Endothelial cell of umbilical vein (primary cell): Measurements from ENCODE around the gene CACNB4. TPM values are rescaled to one million over a fixed set of nuclear protein-coding genes. Genes with fewer than 3 reads are reported as not detected.

Experiments
- BruUV-seq: library from RNA; stranded (reverse); fragments of 400-500 nt; replicated peaks from 2 replicates; lab custom pipeline; 2021; lab: Mats Ljungman, UMichigan
- CTCF ChIA-PET: fragments of 300-600, 350-600 bp; sonication (Branson Sonifier 250); formaldehyde crosslinking; loops from one replicate; lab custom pipeline; 2021; ENCODE audit warnings: antibody characterized with exemption, inconsistent platforms; lab: Charles Lee
- POLR2A ChIA-PET: fragments of 300-600, 350-600 bp; sonication (Branson Sonifier 250); formaldehyde crosslinking; loops from one replicate; lab custom pipeline; 2021; ENCODE audit warnings: antibody characterized with exemption, inconsistent platforms; lab: Charles Lee
- DNase-seq: peaks from one replicate; pipeline ENCODE4 v3.0.0-alpha.2; 2011; ENCODE audit warnings: low read depth, low spot score
- FAIRE-seq: peaks from 2 replicates; lab custom pipeline; 2011; peaks lifted over from hg19 to GRCh38; lab: Jason Lieb, UNC
- H2AFZ ChIP-seq: 2 replicates; pipeline ENCODE4 v1.6.0; 2012; ENCODE audit warnings: low read depth, low read length, control low read depth, inconsistent platforms
- H3K27ac ChIP-seq: 2 replicates; pipeline ENCODE4 v1.5.1; 2011; ENCODE audit warnings: low read depth, mild to moderate bottlenecking, control low read depth, low read length, moderate library complexity; ENCODE audit not compliant: insufficient read depth
- H3K27me3 ChIP-seq, 2 experiments: 2 replicates each; pipeline versions ENCODE4 v1.6.0 to v1.6.1; 2011; ENCODE audit warnings: low read length in 2 of 2, mixed read lengths in 1 of 2; ENCODE audit not compliant: control insufficient read depth in 2 of 2, insufficient read depth in 2 of 2
- H3K36me3 ChIP-seq, 2 experiments: 2 replicates in 1 of 2; 3 replicates in 1 of 2; pipeline ENCODE4 v1.5.1; 2011; ENCODE audit warnings: low read length in 2 of 2, mild to moderate bottlenecking in 1 of 2, moderate library complexity in 1 of 2; ENCODE audit not compliant: control insufficient read depth in 2 of 2, insufficient read depth in 2 of 2; ENCODE audit errors: extremely low read depth in 1 of 2
- H3K4me1 ChIP-seq: 3 replicates; pipeline ENCODE4 v1.5.1; 2011; ENCODE audit warnings: mild to moderate bottlenecking, low read length; ENCODE audit not compliant: control insufficient read depth, insufficient read depth; ENCODE audit errors: extremely low read depth
- H3K4me2 ChIP-seq: 2 replicates; pipeline ENCODE4 v1.6.1; 2011; ENCODE audit warnings: low read length, control low read depth, mixed read lengths; ENCODE audit not compliant: insufficient read depth
- H3K4me3 ChIP-seq, 3 experiments: fragments of 200-600 bp in 1 of 3; sonication (generic), shearing (Covaris generic) in 1 of 3; replicated peaks in 1 of 3; 2 replicates each; pipeline ENCODE4 v1.5.1; 2011 to 2016; ENCODE audit warnings: control low read depth in 3 of 3, low read length in 3 of 3, mild to moderate bottlenecking in 2 of 3, inconsistent platforms in 1 of 3, low read depth in 1 of 3, moderate library complexity in 1 of 3; ENCODE audit not compliant: insufficient read depth in 1 of 3
- H3K79me2 ChIP-seq: 2 replicates; pipeline ENCODE4 v1.6.0; 2012; ENCODE audit warnings: low read length, inconsistent platforms; ENCODE audit not compliant: control insufficient read depth, insufficient read depth
- H3K9ac ChIP-seq: replicated peaks from 2 replicates; pipeline ENCODE3; 2011; ENCODE audit warnings: low read length, control low read depth; ENCODE audit not compliant: insufficient read depth; ENCODE audit errors: extremely low read depth
- H3K9me1 ChIP-seq: replicated peaks from 3 replicates; pipeline ENCODE4 v1.6.0; 2011; ENCODE audit warnings: mild to moderate bottlenecking, low read length; ENCODE audit not compliant: control insufficient read depth, insufficient read depth; ENCODE audit errors: extremely low read depth
- H3K9me3 ChIP-seq: replicated peaks from 2 replicates; pipeline ENCODE4 v1.5.1; 2012; ENCODE audit warnings: low read length, inconsistent platforms; ENCODE audit not compliant: control insufficient read depth, insufficient read depth
- H4K20me1 ChIP-seq: replicated peaks from 2 replicates; pipeline ENCODE3; 2011; ENCODE audit warnings: mild to moderate bottlenecking, low read length; ENCODE audit not compliant: control insufficient read depth, insufficient read depth; ENCODE audit errors: extremely low read depth
- CTCF ChIP-seq, 2 donors: IDR thresholded peaks; 1 replicate in 1 of 2; 2 replicates in 1 of 2; pipeline ENCODE4 v1.5.1; 2011; ENCODE audit warnings: low read length in 2 of 2, mild to moderate bottlenecking in 2 of 2, moderate library complexity in 2 of 2, control low read depth in 1 of 2, inconsistent platforms in 1 of 2, low read depth in 1 of 2; ENCODE audit not compliant: insufficient read depth in 1 of 2; ENCODE audit errors: extremely low read depth in 1 of 2
- EZH2 ChIP-seq: IDR thresholded peaks from 2 replicates; pipeline ENCODE4 v1.6.1; 2012; ENCODE audit warnings: borderline replicate concordance, low read depth, mild to moderate bottlenecking, moderate library complexity, low read length, inconsistent platforms; ENCODE audit not compliant: severe bottlenecking
- FOS ChIP-seq: IDR thresholded peaks from 2 replicates; pipeline ENCODE4 v1.6.1; 2011; ENCODE audit warnings: mild to moderate bottlenecking, low read length, moderate library complexity, borderline replicate concordance; ENCODE audit not compliant: insufficient read depth
- GATA2 ChIP-seq: IDR thresholded peaks from 2 replicates; pipeline ENCODE4 v1.7.0; 2011; ENCODE audit warnings: low read depth, mild to moderate bottlenecking, moderate library complexity, mixed read lengths, low read length; ENCODE audit not compliant: insufficient read length, insufficient read depth
- JUN ChIP-seq: IDR thresholded peaks from 2 replicates; pipeline ENCODE4 v1.6.1; 2011; ENCODE audit warnings: borderline replicate concordance, low read depth; ENCODE audit not compliant: insufficient read length, insufficient read depth
- MAX ChIP-seq: IDR thresholded peaks from 2 replicates; pipeline ENCODE4 v1.6.1; 2011; ENCODE audit not compliant: insufficient read depth, insufficient read length
- MYC ChIP-seq: IDR thresholded peaks from one replicate; pipeline ENCODE4 v1.6.1; 2011; ENCODE audit warnings: mild to moderate bottlenecking, low read depth, low read length
- POLR2A ChIP-seq: IDR thresholded peaks from 2 replicates; pipeline ENCODE4 v1.6.1; 2012; ENCODE audit warnings: low read depth, mild to moderate bottlenecking, control low read depth, low read length
- POLR2AphosphoS5 ChIP-seq: IDR thresholded peaks from 2 replicates; pipeline ENCODE4 v1.6.1; 2012; ENCODE audit warnings: low read depth, mild to moderate bottlenecking, control low read depth, low read length, moderate library complexity; ENCODE audit not compliant: insufficient read depth
- dilution Hi-C: fragments of 300-500 bp; cut with MboI; formaldehyde crosslinking; loops from one replicate; pipeline ENCODE4 v1.15.0; 2019; ENCODE audit warnings: low sequenced_read_pairs; ENCODE audit not compliant: extremely low pct_ligation_motif_present
- intact Hi-C: fragments of 100-400 bp; cut with micrococcal nuclease; formaldehyde crosslinking; loops from one replicate; pipeline ENCODE4 v1.10.0; 2022
- polyA plus RNA-seq, 4 experiments: library from polyadenylated mRNA; depleted of rRNA in 3 of 4; stranded (reverse) in 3 of 4; unstranded in 1 of 4; fragments of >200 nt; gene quantifications; 2 replicates each; pipeline versions ENCODE4 v1.2.1 to v1.2.3, GENCODE V29; 2011 to 2012; ENCODE audit warnings: missing spikeins in 1 of 4
- total RNA-seq: library from RNA; stranded (reverse); gene quantifications from 2 replicates; pipeline ENCODE4 v1.2.3, GENCODE V29; 2021

CACNB4 gene
- total and polyA plus RNA-seq, 2 donors (not counting 3 experiments of a cell fraction or from before 2014, with no cell fraction given): 0.23 to 0.58 TPM

GRCh38 chr2:151852260-151853069 lies 246.4 kb downstream of the CACNB4 start:
- dilution Hi-C loops (no loop called here), intact Hi-C loops (no loop called here)
- H3K4me1 ChIP-seq: peaks cover 3% of the 10 kb centered on the region
- no peaks in the 10 kb centered on the region for H3K9me3 ChIP-seq
- no peak overlapping the region for H3K4me3 ChIP-seq
- H3K36me3 ChIP-seq: no peaks in the 10 kb centered on the region
- H4K20me1 ChIP-seq: no peaks in the 10 kb centered on the region
- DNase-seq (no peak), FAIRE-seq (no peak)
- no peaks in the 10 kb centered on the region for H3K9me1 ChIP-seq
- TF ChIP-seq CTCF (IDR thresholded peaks at IDR 0.05; ENCODE audit: extremely low read depth in 1 of 2, insufficient read depth in 1 of 2, low read depth in 1 of 2, low read length in 2 of 2) (no peak), POLR2AphosphoS5 (no peak), MAX (no peak), FOS (no peak), POLR2A (no peak), GATA2 (no peak), JUN (no peak), EZH2 (no peak), MYC (no peak)
- no peaks in the 10 kb centered on the region for H3K79me2 ChIP-seq
- no peak overlapping the region for H3K27ac ChIP-seq
- H3K27me3 ChIP-seq: no peaks in the 10 kb centered on the region
- H2AFZ ChIP-seq: no peak overlapping the region
- no TSS peak for BruUV-seq
- ChIA-PET CTCF (interaction anchor here (0.8 to 1.2 kb wide), 2 partner anchors 10 to 27 kb away, joined by 3 to 5 read pairs; no protein-coding TSS in a partner anchor), POLR2A (no interaction called here)
- no peak overlapping the region for H3K9ac ChIP-seq
- H3K4me2 ChIP-seq: no peak overlapping the region
